Endothelial cell of umbilical vein (primary cell): ENCODE data around the gene AGO4. TPM values are rescaled to one million over a fixed set of nuclear protein-coding genes. Genes with fewer than 3 reads are reported as not detected.

Experiments
- BruUV-seq: library from RNA; stranded (reverse); fragments of 400-500 nt; replicated peaks from 2 replicates; lab custom pipeline; 2021; lab: Mats Ljungman, UMichigan
- CTCF ChIA-PET: fragments of 300-600, 350-600 bp; sonication (Branson Sonifier 250); formaldehyde crosslinking; loops from one replicate; lab custom pipeline; 2021; ENCODE audit warnings: antibody characterized with exemption, inconsistent platforms; lab: Charles Lee
- POLR2A ChIA-PET: fragments of 300-600, 350-600 bp; sonication (Branson Sonifier 250); formaldehyde crosslinking; loops from one replicate; lab custom pipeline; 2021; ENCODE audit warnings: antibody characterized with exemption, inconsistent platforms; lab: Charles Lee
- DNase-seq: peaks from one replicate; pipeline ENCODE4 v3.0.0-alpha.2; 2011; ENCODE audit warnings: low read depth, low spot score
- FAIRE-seq: peaks from 2 replicates; lab custom pipeline; 2011; peaks lifted over from hg19 to GRCh38; lab: Jason Lieb, UNC
- H2AFZ ChIP-seq: 2 replicates; pipeline ENCODE4 v1.6.0; 2012; ENCODE audit warnings: low read depth, low read length, control low read depth, inconsistent platforms
- H3K27ac ChIP-seq: 2 replicates; pipeline ENCODE4 v1.5.1; 2011; ENCODE audit warnings: low read depth, mild to moderate bottlenecking, control low read depth, low read length, moderate library complexity; ENCODE audit not compliant: insufficient read depth
- H3K27me3 ChIP-seq, 2 experiments: 2 replicates each; pipeline versions ENCODE4 v1.6.0 to v1.6.1; 2011; ENCODE audit warnings: low read length in 2 of 2, mixed read lengths in 1 of 2; ENCODE audit not compliant: control insufficient read depth in 2 of 2, insufficient read depth in 2 of 2
- H3K36me3 ChIP-seq, 2 experiments: 2 replicates in 1 of 2; 3 replicates in 1 of 2; pipeline ENCODE4 v1.5.1; 2011; ENCODE audit warnings: low read length in 2 of 2, mild to moderate bottlenecking in 1 of 2, moderate library complexity in 1 of 2; ENCODE audit not compliant: control insufficient read depth in 2 of 2, insufficient read depth in 2 of 2; ENCODE audit errors: extremely low read depth in 1 of 2
- H3K4me1 ChIP-seq: 3 replicates; pipeline ENCODE4 v1.5.1; 2011; ENCODE audit warnings: mild to moderate bottlenecking, low read length; ENCODE audit not compliant: control insufficient read depth, insufficient read depth; ENCODE audit errors: extremely low read depth
- H3K4me2 ChIP-seq: 2 replicates; pipeline ENCODE4 v1.6.1; 2011; ENCODE audit warnings: low read length, control low read depth, mixed read lengths; ENCODE audit not compliant: insufficient read depth
- H3K4me3 ChIP-seq, 3 experiments: fragments of 200-600 bp in 1 of 3; sonication (generic), shearing (Covaris generic) in 1 of 3; replicated peaks in 1 of 3; 2 replicates each; pipeline ENCODE4 v1.5.1; 2011 to 2016; ENCODE audit warnings: control low read depth in 3 of 3, low read length in 3 of 3, mild to moderate bottlenecking in 2 of 3, inconsistent platforms in 1 of 3, low read depth in 1 of 3, moderate library complexity in 1 of 3; ENCODE audit not compliant: insufficient read depth in 1 of 3
- H3K79me2 ChIP-seq: 2 replicates; pipeline ENCODE4 v1.6.0; 2012; ENCODE audit warnings: low read length, inconsistent platforms; ENCODE audit not compliant: control insufficient read depth, insufficient read depth
- H3K9ac ChIP-seq: replicated peaks from 2 replicates; pipeline ENCODE3; 2011; ENCODE audit warnings: low read length, control low read depth; ENCODE audit not compliant: insufficient read depth; ENCODE audit errors: extremely low read depth
- H3K9me1 ChIP-seq: replicated peaks from 3 replicates; pipeline ENCODE4 v1.6.0; 2011; ENCODE audit warnings: mild to moderate bottlenecking, low read length; ENCODE audit not compliant: control insufficient read depth, insufficient read depth; ENCODE audit errors: extremely low read depth
- H3K9me3 ChIP-seq: replicated peaks from 2 replicates; pipeline ENCODE4 v1.5.1; 2012; ENCODE audit warnings: low read length, inconsistent platforms; ENCODE audit not compliant: control insufficient read depth, insufficient read depth
- H4K20me1 ChIP-seq: replicated peaks from 2 replicates; pipeline ENCODE3; 2011; ENCODE audit warnings: mild to moderate bottlenecking, low read length; ENCODE audit not compliant: control insufficient read depth, insufficient read depth; ENCODE audit errors: extremely low read depth
- CTCF ChIP-seq, 2 donors: IDR thresholded peaks; 1 replicate in 1 of 2; 2 replicates in 1 of 2; pipeline ENCODE4 v1.5.1; 2011; ENCODE audit warnings: low read length in 2 of 2, mild to moderate bottlenecking in 2 of 2, moderate library complexity in 2 of 2, control low read depth in 1 of 2, inconsistent platforms in 1 of 2, low read depth in 1 of 2; ENCODE audit not compliant: insufficient read depth in 1 of 2; ENCODE audit errors: extremely low read depth in 1 of 2
- EZH2 ChIP-seq: IDR thresholded peaks from 2 replicates; pipeline ENCODE4 v1.6.1; 2012; ENCODE audit warnings: borderline replicate concordance, low read depth, mild to moderate bottlenecking, moderate library complexity, low read length, inconsistent platforms; ENCODE audit not compliant: severe bottlenecking
- FOS ChIP-seq: IDR thresholded peaks from 2 replicates; pipeline ENCODE4 v1.6.1; 2011; ENCODE audit warnings: mild to moderate bottlenecking, low read length, moderate library complexity, borderline replicate concordance; ENCODE audit not compliant: insufficient read depth
- GATA2 ChIP-seq: IDR thresholded peaks from 2 replicates; pipeline ENCODE4 v1.7.0; 2011; ENCODE audit warnings: low read depth, mild to moderate bottlenecking, moderate library complexity, mixed read lengths, low read length; ENCODE audit not compliant: insufficient read length, insufficient read depth
- JUN ChIP-seq: IDR thresholded peaks from 2 replicates; pipeline ENCODE4 v1.6.1; 2011; ENCODE audit warnings: borderline replicate concordance, low read depth; ENCODE audit not compliant: insufficient read length, insufficient read depth
- MAX ChIP-seq: IDR thresholded peaks from 2 replicates; pipeline ENCODE4 v1.6.1; 2011; ENCODE audit not compliant: insufficient read depth, insufficient read length
- MYC ChIP-seq: IDR thresholded peaks from one replicate; pipeline ENCODE4 v1.6.1; 2011; ENCODE audit warnings: mild to moderate bottlenecking, low read depth, low read length
- POLR2A ChIP-seq: IDR thresholded peaks from 2 replicates; pipeline ENCODE4 v1.6.1; 2012; ENCODE audit warnings: low read depth, mild to moderate bottlenecking, control low read depth, low read length
- POLR2AphosphoS5 ChIP-seq: IDR thresholded peaks from 2 replicates; pipeline ENCODE4 v1.6.1; 2012; ENCODE audit warnings: low read depth, mild to moderate bottlenecking, control low read depth, low read length, moderate library complexity; ENCODE audit not compliant: insufficient read depth
- dilution Hi-C: fragments of 300-500 bp; cut with MboI; formaldehyde crosslinking; loops from one replicate; pipeline ENCODE4 v1.15.0; 2019; ENCODE audit warnings: low sequenced_read_pairs; ENCODE audit not compliant: extremely low pct_ligation_motif_present
- intact Hi-C: fragments of 100-400 bp; cut with micrococcal nuclease; formaldehyde crosslinking; loops from one replicate; pipeline ENCODE4 v1.10.0; 2022
- polyA plus RNA-seq, 4 experiments: library from polyadenylated mRNA; depleted of rRNA in 3 of 4; stranded (reverse) in 3 of 4; unstranded in 1 of 4; fragments of >200 nt; gene quantifications; 2 replicates each; pipeline versions ENCODE4 v1.2.1 to v1.2.3, GENCODE V29; 2011 to 2012; ENCODE audit warnings: missing spikeins in 1 of 4
- total RNA-seq: library from RNA; stranded (reverse); gene quantifications from 2 replicates; pipeline ENCODE4 v1.2.3, GENCODE V29; 2021

Gene AGO4
- total and polyA plus RNA-seq, 2 donors (not counting 3 experiments of a cell fraction or from before 2014, with no cell fraction given): 11.1 to 19.8 TPM

GRCh38 chr1:35850716-35851115 lies 42.9 kb downstream of the AGO4 start:
- DNase-seq (no peak), FAIRE-seq (no peak)

GRCh38 chr1:35851132-35851869 lies 43.5 kb downstream of the AGO4 start:
- no peak for TF ChIP-seq POLR2AphosphoS5
- no peak for TF ChIP-seq EZH2
- no peak for TF ChIP-seq POLR2A
- TF ChIP-seq MAX: no peak
- TF ChIP-seq FOS: no peak
- no peak for TF ChIP-seq MYC
- TF ChIP-seq JUN: no peak
- no peak for TF ChIP-seq GATA2
- TF ChIP-seq CTCF (IDR thresholded peaks at IDR 0.05; ENCODE audit: extremely low read depth in 1 of 2, insufficient read depth in 1 of 2, low read depth in 1 of 2, low read length in 2 of 2): no peak
- POLR2A ChIA-PET: no interaction called here
- H3K4me1 ChIP-seq: peaks cover 4% of the 10 kb centered on the region
- no peak overlapping the region for H3K4me2 ChIP-seq
- H3K9me3 ChIP-seq: no peaks in the 10 kb centered on the region
- no peaks in the 10 kb centered on the region for H3K79me2 ChIP-seq
- H3K9me1 ChIP-seq: no peaks in the 10 kb centered on the region
- peak; percentile 42 for FAIRE-seq
- H4K20me1 ChIP-seq: no peaks in the 10 kb centered on the region
- CTCF ChIA-PET: interaction anchor here (0.8 kb wide), 1 partner anchor 41 kb away, joined by 4 read pairs; no protein-coding TSS in a partner anchor
- dilution Hi-C loops: no loop called here
- no peak for DNase-seq
- H3K27ac ChIP-seq: no peak overlapping the region
- H3K36me3 ChIP-seq: peaks cover 6 to 12% of the 10 kb centered on the region in 2 experiments
- no peak overlapping the region for H2AFZ ChIP-seq
- BruUV-seq: no TSS peak
- no peaks in the 10 kb centered on the region for H3K27me3 ChIP-seq
- intact Hi-C loops: no loop called here
- H3K4me3 ChIP-seq: no peak overlapping the region
- H3K9ac ChIP-seq: no peak overlapping the region

More at GRCh38 chr1:35850716-35851115, 42.9 kb downstream of the AGO4 start:
- no peaks in the 10 kb centered on the region for H3K79me2 ChIP-seq
- H3K9me3 ChIP-seq: no peaks in the 10 kb centered on the region
- no peak overlapping the region for H3K4me3 ChIP-seq
- CTCF ChIA-PET: interaction anchor here (0.8 kb wide), 1 partner anchor 41 kb away, joined by 4 read pairs; no protein-coding TSS in a partner anchor
- intact Hi-C loops: no loop called here
- dilution Hi-C loops: no loop called here
- no peaks in the 10 kb centered on the region for H4K20me1 ChIP-seq
- no peak overlapping the region for H2AFZ ChIP-seq
- no peaks in the 10 kb centered on the region for H3K9me1 ChIP-seq
- POLR2A ChIA-PET: no interaction called here
- H3K27me3 ChIP-seq: no peaks in the 10 kb centered on the region
- no peak overlapping the region for H3K27ac ChIP-seq
- H3K4me1 ChIP-seq: peaks cover 4% of the 10 kb centered on the region
- TF ChIP-seq POLR2A (no peak), MYC (no peak), FOS (no peak), MAX (no peak), JUN (no peak)
- no peak overlapping the region for H3K4me2 ChIP-seq
- no TSS peak for BruUV-seq
- H3K36me3 ChIP-seq: peaks cover 6 to 12% of the 10 kb centered on the region in 2 experiments
- no peak overlapping the region for H3K9ac ChIP-seq
